MCF 10A (cell line): ENCODE data around the gene LSP1. TPM values are rescaled to one million over a fixed set of nuclear protein-coding genes. Genes with fewer than 3 reads are reported as not detected.

ENCODE experiments used
- BruUV-seq: library from RNA; stranded (reverse); fragments of 400-500 nt; replicated peaks from 2 replicates; lab custom pipeline; 2021; lab: Mats Ljungman, UMichigan
- CTCF ChIA-PET: fragments of 300-600 bp; sonication (Branson Sonifier 250); formaldehyde crosslinking; extraction: SDS; loops from one replicate; lab custom pipeline; 2021; ENCODE audit warnings: antibody characterized with exemption, inconsistent platforms; lab: Yijun Ruan, JAX
- POLR2A ChIA-PET: fragments of 300-600, 350-650 bp; sonication (Branson Sonifier 250); formaldehyde crosslinking; extraction: SDS; loops from one replicate; lab custom pipeline; 2020; ENCODE audit warnings: antibody characterized with exemption, inconsistent platforms; lab: Yijun Ruan, JAX
- DNase-seq: peaks from one replicate; pipeline ENCODE4 v3.0.0-alpha.2; 2018; ENCODE audit not compliant: unreplicated experiment
- H3K27ac Mint-ChIP-seq: one replicate; pipeline ENCODE4 v1.8.0; 2022; ENCODE audit warnings: mild to moderate bottlenecking, low read depth, mixed read lengths; ENCODE audit not compliant: unreplicated experiment
- H3K27me3 Mint-ChIP-seq: one replicate; pipeline ENCODE4 v1.8.0; 2022; ENCODE audit warnings: mixed read lengths; ENCODE audit not compliant: insufficient read depth, unreplicated experiment
- H3K36me3 Mint-ChIP-seq: one replicate; pipeline ENCODE4 v1.8.0; 2022; ENCODE audit warnings: mild to moderate bottlenecking, moderate library complexity, mixed read lengths; ENCODE audit not compliant: insufficient read depth, unreplicated experiment
- H3K4me1 Mint-ChIP-seq: one replicate; pipeline ENCODE4 v1.8.0; 2022; ENCODE audit warnings: mixed read lengths; ENCODE audit not compliant: insufficient read depth, unreplicated experiment
- H3K4me3 Mint-ChIP-seq: one replicate; pipeline ENCODE4 v1.8.0; 2022; ENCODE audit warnings: mild to moderate bottlenecking, moderate library complexity, mixed read lengths; ENCODE audit not compliant: unreplicated experiment
- H3K9me3 Mint-ChIP-seq: one replicate; pipeline ENCODE4 v1.8.0; 2022; ENCODE audit warnings: mixed read lengths; ENCODE audit not compliant: unreplicated experiment
- CTCF ChIP-seq: fragments of 200-600 bp; IDR thresholded peaks from one replicate; pipeline ENCODE4 v1.8.0; 2022; ENCODE audit warnings: antibody characterized with exemption, mild to moderate bottlenecking; ENCODE audit not compliant: unreplicated experiment
- intact Hi-C: fragments of 100-400 bp; cut with micrococcal nuclease; formaldehyde crosslinking; loops from 2 replicates; pipeline ENCODE4 v1.14.1; 2022
- total RNA-seq: library from RNA; stranded (reverse); gene quantifications from 2 replicates; pipeline ENCODE4 v1.2.3, GENCODE V29; 2022

The LSP1 gene
- total RNA-seq, 1 experiment from 2014 or later, result 3.7 TPM

- intact Hi-C loops, result loop anchor here (5.0 to 10.0 kb wide), 2 partner anchors 39 to 284 kb away; no protein-coding TSS in a partner anchor
- no peaks in the 10 kb centered on the region for H3K9me3 Mint-ChIP-seq
These were observed 14.3 kb upstream of the LSP1 start, which contains the start of gene TNNI2 for GRCh38 chr11:1838426-1839144. Gene TNNI2 (plus strand): TSS chr11:1838981. CDS start chr11:1839697, 716 bp downstream.

DNA sequence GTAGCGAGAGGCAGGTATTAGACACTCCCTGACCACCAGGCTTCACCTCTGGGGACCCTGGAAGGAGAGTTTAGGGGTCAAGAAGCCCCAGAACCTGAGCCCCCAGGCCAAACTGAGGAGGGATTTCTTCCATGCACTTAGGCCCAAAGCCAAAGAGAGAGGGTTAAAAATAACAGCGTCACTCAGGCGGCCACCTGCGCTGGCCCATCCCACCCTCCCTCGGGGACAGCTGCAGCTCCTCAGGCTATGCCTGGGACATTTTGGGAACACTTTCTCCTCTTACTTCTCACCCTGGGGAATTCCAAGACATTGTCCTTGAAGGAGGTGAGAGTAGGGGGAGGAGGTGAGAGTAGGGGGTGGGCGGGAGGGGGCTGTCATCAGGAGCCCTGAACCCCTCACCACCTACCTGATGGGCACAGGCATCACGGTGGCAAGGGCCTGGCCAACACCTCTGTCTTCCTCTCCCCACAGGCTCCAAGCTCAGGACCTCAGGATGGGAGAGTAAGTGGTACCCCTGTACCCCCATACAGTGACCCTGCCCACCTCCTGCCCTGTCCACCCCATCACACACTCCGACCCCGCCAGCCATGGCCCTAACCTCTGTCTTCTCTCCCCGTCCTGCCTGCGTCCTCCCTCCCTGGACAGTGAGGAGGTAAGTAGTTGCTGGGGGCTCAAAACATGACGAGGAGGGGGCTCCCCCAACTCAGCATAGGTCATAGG lies 13.5 kb upstream of the LSP1 start:
- H3K4me3 Mint-ChIP-seq, result peak overlapping the region; percentile 21
- intact Hi-C loops, result loop anchor here (5.0 to 10.0 kb wide), 2 partner anchors 38 to 285 kb away; no protein-coding TSS in a partner anchor
- ChIA-PET CTCF (interaction anchor here (0.6 kb wide), 1 partner anchor 179 kb away, joined by 3 read pairs; no protein-coding TSS in a partner anchor), POLR2A (interaction anchor here (0.6 to 1.4 kb wide), 3 partner anchors 9 to 996 kb away, joined by 3 to 4 read pairs (median 3); no protein-coding TSS in a partner anchor)
- H3K36me3 Mint-ChIP-seq, result peaks cover 55% of the 10 kb centered on the region
- no peaks in the 10 kb centered on the region for H3K9me3 Mint-ChIP-seq
- TF ChIP-seq CTCF, result no peak
- DNase-seq, result no peak
- no TSS peak for BruUV-seq
- peaks cover 23% of the 10 kb centered on the region for H3K4me1 Mint-ChIP-seq
- H3K27me3 Mint-ChIP-seq, result no peaks in the 10 kb centered on the region
- no peak overlapping the region for H3K27ac Mint-ChIP-seq

More at GRCh38 chr11:1838426-1839144, 14.3 kb upstream of the LSP1 start, which contains the start of gene TNNI2:
- H3K27ac Mint-ChIP-seq, result no peak within 1 kb of the TSS
- peak within 1 kb of the TSS; percentile 78 for H3K4me3 Mint-ChIP-seq
- no TSS peak for BruUV-seq
- TF ChIP-seq CTCF, result no peak
- ChIA-PET CTCF (interaction anchor here (0.6 to 0.7 kb wide), 2 partner anchors 178 to 1128 kb away, joined by 3 read pairs; no protein-coding TSS in a partner anchor), POLR2A (interaction anchor here (0.5 to 1.4 kb wide), 4 partner anchors 8 to 995 kb away, joined by 3 to 4 read pairs (median 3); no protein-coding TSS in a partner anchor)
- no peaks in the 10 kb centered on the region for H3K27me3 Mint-ChIP-seq
- no peak for DNase-seq
- peaks cover 49% of the 10 kb centered on the region for H3K36me3 Mint-ChIP-seq
- peaks cover 25% of the 10 kb centered on the region for H3K4me1 Mint-ChIP-seq

DNA sequence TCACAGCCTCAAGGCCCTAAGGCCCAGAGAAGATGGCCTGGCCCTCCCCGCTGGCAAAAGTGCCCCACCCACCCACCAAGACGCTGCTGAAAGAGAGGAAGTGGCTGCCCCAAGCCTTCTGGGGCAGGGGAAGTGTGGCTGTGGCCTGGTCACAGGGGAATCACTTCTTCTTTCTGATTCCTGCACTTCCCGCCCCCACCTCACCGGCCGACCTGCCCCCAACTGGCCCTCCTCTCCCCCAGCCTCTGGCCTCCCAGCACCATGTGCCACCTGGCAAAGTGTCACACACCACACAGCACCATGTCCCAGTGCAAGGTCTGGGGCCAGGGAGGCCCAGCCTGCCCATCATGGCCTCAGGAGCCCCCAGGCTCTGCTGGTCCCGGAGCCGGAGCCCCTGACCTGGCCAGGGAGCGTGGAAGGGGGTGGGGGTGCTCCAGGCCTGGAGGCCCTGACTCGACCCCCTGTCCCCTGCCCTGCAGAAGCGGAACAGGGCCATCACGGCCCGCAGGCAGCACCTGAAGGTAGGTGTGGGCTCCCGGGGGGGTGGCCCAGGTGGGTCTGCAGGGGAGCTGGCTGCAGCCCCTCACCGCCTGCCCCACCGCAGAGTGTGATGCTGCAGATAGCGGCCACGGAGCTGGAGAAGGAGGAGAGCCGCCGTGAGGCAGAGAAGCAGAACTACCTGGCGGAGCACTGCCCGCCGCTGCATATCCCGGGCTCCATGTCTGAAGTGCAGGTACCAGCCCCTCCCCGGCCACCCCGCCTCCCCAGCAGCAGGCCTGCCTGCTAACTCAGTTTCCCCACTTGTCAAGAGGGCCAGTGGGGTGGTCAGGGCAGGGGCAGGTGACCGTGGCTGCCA lies 12.7 kb upstream of the LSP1 start:
- Mint-ChIP-seq H3K9me3 (no peaks in the 10 kb centered on the region), H3K4me3 (peak overlapping the region; percentile 21), H3K27me3 (no peaks in the 10 kb centered on the region), H3K4me1 (peaks cover 28% of the 10 kb centered on the region), H3K36me3 (peaks cover 55% of the 10 kb centered on the region), H3K27ac (no peak overlapping the region)
- CTCF ChIA-PET, result interaction anchor here (0.8 kb wide), 1 partner anchor 312 kb away, joined by 3 read pairs; no protein-coding TSS in a partner anchor
- no peak for TF ChIP-seq CTCF
- DNase-seq, result no peak
- intact Hi-C loops, result loop anchor here (5.0 to 10.0 kb wide), 2 partner anchors 37 to 285 kb away; no protein-coding TSS in a partner anchor
- POLR2A ChIA-PET, result interaction anchor here (0.8 kb wide), 1 partner anchor 78 kb away, joined by 3 read pairs; no protein-coding TSS in a partner anchor
- no TSS peak for BruUV-seq
